Aorta (tissue), 5 donors: ENCODE results near the gene AHR. TPM values are rescaled to one million over a fixed set of nuclear protein-coding genes. Genes with fewer than 3 reads are reported as not detected.
"Not testable (repeated sequence)": the region's sequence is repeated elsewhere in the genome, so short reads cannot be mapped to it uniquely, and the experiment has no call there.

Experiments
- ATAC-seq: fragments of 200-7000 bp; cut with Tn5 transposase; one replicate; pipeline ENCODE4 v1.9.1; 2022; ENCODE audit warnings: moderate library complexity; ENCODE audit not compliant: low FRiP score
- DNase-seq, 2 donors: peaks; one replicate each; pipeline ENCODE4 v3.0.0-alpha.2; 2020
- H3K27ac ChIP-seq, 2 donors: one replicate each; pipeline ENCODE4 v1.5.1; 2013; ENCODE audit warnings: low read length in 2 of 2, mild to moderate bottlenecking in 2 of 2, moderate library complexity in 2 of 2, control low read depth in 1 of 2, inconsistent platforms in 1 of 2, low read depth in 1 of 2
- H3K27me3 ChIP-seq, 2 donors: one replicate each; pipeline ENCODE4 v1.6.1; 2013; ENCODE audit warnings: control low read depth in 1 of 2, low read length in 1 of 2, mild to moderate bottlenecking in 1 of 2, moderate library complexity in 1 of 2; ENCODE audit not compliant: insufficient read depth in 2 of 2, control insufficient read depth in 1 of 2
- H3K36me3 ChIP-seq, 2 donors: one replicate each; pipeline ENCODE4 v1.6.1; 2013; ENCODE audit warnings: control low read depth in 1 of 2, low read length in 1 of 2, mild to moderate bottlenecking in 1 of 2; ENCODE audit not compliant: insufficient read depth in 2 of 2, control insufficient read depth in 1 of 2
- H3K4me1 ChIP-seq, 2 donors: one replicate each; pipeline ENCODE4 v1.6.1; 2013; ENCODE audit warnings: low read length in 2 of 2, control low read depth in 1 of 2, mild to moderate bottlenecking in 1 of 2, moderate library complexity in 1 of 2; ENCODE audit not compliant: insufficient read depth in 2 of 2, control insufficient read depth in 1 of 2
- H3K4me3 ChIP-seq, 2 donors: one replicate each; pipeline ENCODE4 v1.5.1; 2013; ENCODE audit warnings: low read length in 2 of 2, control low read depth in 1 of 2, mild to moderate bottlenecking in 1 of 2
- H3K9me3 ChIP-seq: one replicate; pipeline ENCODE4 v1.6.1; 2013; ENCODE audit warnings: mild to moderate bottlenecking, low read length; ENCODE audit not compliant: control insufficient read depth
- WGBS, 2 donors: extraction: QIAGEN DNeasy Blood & Tissue Kit; methylation state at CpG; one replicate each; pipeline ENCODE4 v1.1.7; 2013; 5-methylcytosine and 5-hydroxymethylcytosine counted together
- intact Hi-C, 2 donors: fragments of 100-400 bp; cut with DNase I; formaldehyde crosslinking; loops; one replicate each; pipeline versions ENCODE4 v1.14.2 to v1.15.0; 2022
- polyA plus RNA-seq, 2 donors: library from polyadenylated mRNA; stranded (reverse); fragments of 200-250 nt; gene quantifications; one replicate each; pipeline ENCODE4 v1.2.3, GENCODE V29; 2013
- total RNA-seq, 2 donors: library from RNA; stranded (reverse); fragmentation: NEBNext Ultra II Directional; extraction: Animal tissue kit (Norgen Biotek cat#: 25700); gene quantifications; one replicate each; pipeline ENCODE4 v1.2.1, GENCODE V29; 2021
- donor health status: healthy with polysubstance abuse.
- donor health status: Bipolar disorder and iron deficiency.
- donor health status: DM: no; HTN: no; CAD: no.
- donor health status: DM: no; HTN: no; CAD: no.
- donor health status: DM: yes; HTN: yes; CAD: no.

Gene AHR
- total and polyA plus RNA-seq, 4 donors: 16.9 to 117 (median 51.0) TPM

- 58 to 63% methylated on average over 8 of the region's 8 CpGs for WGBS, 2 donors
- H3K27ac ChIP-seq, H3K36me3 ChIP-seq, intact Hi-C loops, H3K4me1 ChIP-seq, H3K27me3 ChIP-seq, DNase-seq, ATAC-seq, H3K9me3 ChIP-seq, H3K4me3 ChIP-seq: not testable (repeated sequence)
These were observed 84.2 kb downstream of the AHR start for GRCh38 chr7:17382408-17383354.

GRCh38 chr7:17384400-17384799 is 85.9 kb downstream of the AHR start:
- ATAC-seq (no peak), DNase-seq (no peak)
- 92 to 95% methylated on average over 1 of the region's 1 CpG for WGBS, 2 donors
- Histone ChIP-seq H3K36me3 (no peaks in the 10 kb centered on the region), H3K4me3 (no peak overlapping the region), H3K4me1 (no peaks in the 10 kb centered on the region), H3K27ac (no peak overlapping the region), H3K27me3 (no peaks in the 10 kb centered on the region), H3K9me3 (no peaks in the 10 kb centered on the region)
- intact Hi-C loops: no loop called here

DNA sequence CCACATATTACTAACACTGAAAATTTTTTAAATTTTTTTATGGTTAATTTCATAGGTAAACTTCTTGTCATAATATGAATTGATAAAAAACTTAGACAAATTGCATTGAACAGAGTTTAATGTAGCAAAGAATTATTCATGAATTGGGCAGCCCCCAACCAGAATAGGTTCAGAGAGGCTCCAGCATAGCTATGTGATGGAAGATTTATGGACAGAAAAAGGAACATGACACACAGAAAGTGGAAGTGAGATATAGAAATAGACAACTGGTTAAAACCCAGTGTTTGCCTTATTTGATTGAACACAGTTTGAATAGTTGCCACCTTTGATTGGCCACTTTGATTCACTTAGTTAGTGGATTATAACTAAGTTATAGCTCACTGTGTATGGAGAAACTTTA is 87.2 kb downstream of the AHR start:
- Histone ChIP-seq H3K27me3 (no peaks in the 10 kb centered on the region), H3K36me3 (no peaks in the 10 kb centered on the region)
- no peak for ATAC-seq

DNA sequence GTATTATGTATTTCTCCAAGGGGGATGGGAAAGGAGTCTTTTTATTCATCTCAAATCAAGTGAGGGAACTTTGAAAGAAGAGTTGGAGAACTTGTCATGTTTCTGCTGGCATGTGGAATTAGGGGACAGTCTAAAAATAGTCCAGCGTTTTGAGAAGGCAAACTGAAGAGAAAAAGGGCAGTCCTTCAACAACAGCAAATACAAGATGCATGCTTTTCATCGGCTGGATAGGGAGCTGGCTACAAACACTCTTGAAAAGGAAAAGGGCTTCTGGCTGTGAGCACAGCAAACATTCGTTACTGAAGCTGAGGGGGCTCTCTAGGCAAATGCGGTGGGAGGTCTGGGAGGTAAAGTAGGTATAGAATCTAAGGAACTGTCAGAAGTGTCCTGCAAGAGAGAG is 91.9 kb downstream of the AHR start:
- 1 to 7% methylated on average over 4 of the region's 4 CpGs for WGBS, 2 donors
- intact Hi-C loops: no loop called here
- no peak for ATAC-seq
- no peak overlapping the region for H3K27ac ChIP-seq
- no peak for DNase-seq
- H3K36me3 ChIP-seq: no peaks in the 10 kb centered on the region
- H3K4me3 ChIP-seq: no peak overlapping the region
- no peaks in the 10 kb centered on the region for H3K27me3 ChIP-seq
- no peaks in the 10 kb centered on the region for H3K4me1 ChIP-seq
- H3K9me3 ChIP-seq: peaks cover 4% of the 10 kb centered on the region

More for the DNA sequence above, 87.2 kb downstream of the AHR start:
- intact Hi-C loops: no loop called here
- no peak for DNase-seq
- H3K27ac ChIP-seq: no peak overlapping the region
- no peaks in the 10 kb centered on the region for H3K9me3 ChIP-seq
- H3K4me3 ChIP-seq: no peak overlapping the region
- H3K4me1 ChIP-seq: no peaks in the 10 kb centered on the region

- DNase-seq (no peak), ATAC-seq (no peak)
- Histone ChIP-seq H3K9me3 (peaks cover 4% of the 10 kb centered on the region), H3K4me1 (no peaks in the 10 kb centered on the region), H3K27ac (no peak overlapping the region), H3K27me3 (no peaks in the 10 kb centered on the region), H3K4me3 (no peak overlapping the region), H3K36me3 (no peaks in the 10 kb centered on the region)
- intact Hi-C loops: no loop called here
- WGBS, 2 donors: 98 to 100% methylated on average over 2 of the region's 2 CpGs
These were observed 92.9 kb downstream of the AHR start for GRCh38 chr7:17391366-17391765.

DNA sequence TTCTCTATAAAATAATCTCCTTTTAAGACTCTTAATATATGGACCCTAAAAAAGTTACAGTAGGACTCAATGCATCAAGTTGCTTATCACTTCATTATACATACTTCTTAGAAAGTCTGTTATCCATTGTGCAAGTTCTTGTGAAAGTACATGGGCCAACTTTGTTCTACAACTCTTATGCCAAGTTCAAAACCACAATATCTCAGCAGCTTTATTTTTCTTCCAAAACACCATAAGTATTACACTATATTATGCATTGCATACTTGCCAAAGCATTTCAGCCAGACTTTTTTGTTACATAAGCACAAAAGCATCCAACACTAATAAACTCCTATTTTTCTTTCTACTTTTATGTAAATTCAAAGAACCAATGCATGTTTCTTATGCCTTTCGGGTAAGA is 94.4 kb downstream of the AHR start:
- intact Hi-C loops: no loop called here

DNA sequence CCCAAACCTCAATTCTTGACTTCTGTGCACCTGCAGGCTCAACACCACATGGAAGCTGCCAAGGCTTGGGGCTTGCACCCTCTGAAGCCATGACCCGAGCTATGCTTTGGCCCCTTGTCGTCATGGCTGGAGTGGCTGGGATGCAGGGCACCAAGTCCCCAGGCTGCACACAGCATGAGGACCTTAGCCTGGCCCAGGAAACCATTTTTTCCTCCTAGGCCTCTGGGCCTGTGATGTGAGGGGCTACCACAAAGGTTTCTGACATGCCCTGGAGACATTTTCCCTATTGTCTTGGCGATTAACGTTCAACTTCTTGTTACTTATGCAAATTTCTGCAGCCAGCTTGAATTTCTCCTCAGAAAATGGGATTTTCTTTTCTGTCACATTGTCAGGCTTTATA is 96.1 kb downstream of the AHR start:
- H3K4me1 ChIP-seq, H3K27me3 ChIP-seq, ATAC-seq, H3K36me3 ChIP-seq, H3K27ac ChIP-seq, H3K9me3 ChIP-seq, intact Hi-C loops, DNase-seq, H3K4me3 ChIP-seq: not testable (repeated sequence)
- 72 to 94% methylated on average over 4 of the region's 4 CpGs for WGBS, 2 donors

More for the DNA sequence above, 94.4 kb downstream of the AHR start:
- 35 to 44% methylated on average over 1 of the region's 1 CpG for WGBS, 2 donors
- H3K9me3 ChIP-seq: peaks cover 4% of the 10 kb centered on the region
- DNase-seq (no peak), ATAC-seq (no peak)
- no peaks in the 10 kb centered on the region for H3K36me3 ChIP-seq
- H3K4me3 ChIP-seq: no peak overlapping the region
- H3K27me3 ChIP-seq: no peaks in the 10 kb centered on the region
- no peaks in the 10 kb centered on the region for H3K4me1 ChIP-seq
- no peak overlapping the region for H3K27ac ChIP-seq
